Panc1 (cell line): Measurements from ENCODE around the gene ATP6V1B1. TPM values are rescaled to one million over a fixed set of nuclear protein-coding genes. Genes with fewer than 3 reads are reported as not detected.

ENCODE experiments used
- ATAC-seq: fragments of 200-7000 bp; cut with Tn5 transposase; 2 replicates; pipeline ENCODE4 v1.9.1; 2020; ENCODE audit warnings: mild to moderate bottlenecking, moderate library complexity
- BruUV-seq: library from RNA; stranded (reverse); fragments of 400-500 nt; replicated peaks from 2 replicates; lab custom pipeline; 2021; lab: Mats Ljungman, UMichigan
- CTCF ChIA-PET: fragments of 300-600 bp; sonication (Branson Sonifier 250); formaldehyde crosslinking; loops from one replicate; lab custom pipeline; 2022; ENCODE audit warnings: antibody characterized with exemption; lab: Charles Lee
- POLR2A ChIA-PET: fragments of 300-600 bp; sonication (Branson Sonifier 250); formaldehyde crosslinking; loops from one replicate; lab custom pipeline; 2022; ENCODE audit warnings: antibody characterized with exemption; lab: Charles Lee
- DNase-seq: peaks from one replicate; pipeline ENCODE4 v3.0.0-alpha.2; 2010; ENCODE audit warnings: low read depth, low spot score
- H3K27ac ChIP-seq: 2 replicates; pipeline ENCODE4 v1.5.1; 2011; ENCODE audit warnings: mild to moderate bottlenecking, low read length, inconsistent platforms
- H3K27me3 ChIP-seq: fragments of 200-500 bp; sonication (Bioruptor generic); 2 replicates; pipeline ENCODE4 v1.6.0; 2014; ENCODE audit warnings: low read length, inconsistent platforms; ENCODE audit not compliant: control insufficient read depth, insufficient read depth
- H3K36me3 ChIP-seq: fragments of 200-500 bp; sonication (Bioruptor generic); 2 replicates; pipeline ENCODE4 v1.5.1; 2014; ENCODE audit warnings: inconsistent platforms, mild to moderate bottlenecking, low read length, moderate library complexity; ENCODE audit not compliant: control insufficient read depth, insufficient read depth
- H3K4me1 ChIP-seq: 2 replicates; pipeline ENCODE4 v1.5.1; 2011; ENCODE audit warnings: inconsistent platforms, mild to moderate bottlenecking, low read length, moderate library complexity; ENCODE audit not compliant: control insufficient read depth, insufficient read depth
- H3K4me3 ChIP-seq, 2 experiments: 2 replicates each; pipeline ENCODE4 v1.5.1; 2011 to 2012; ENCODE audit warnings: low read depth in 2 of 2, low read length in 2 of 2, mild to moderate bottlenecking in 2 of 2, inconsistent platforms in 1 of 2, moderate library complexity in 1 of 2
- H3K9me3 ChIP-seq: fragments of 200-500 bp; sonication (Bioruptor generic); 2 replicates; pipeline ENCODE4 v1.5.1; 2014; ENCODE audit warnings: low read depth, mild to moderate bottlenecking, inconsistent platforms, low read length, moderate library complexity; ENCODE audit not compliant: control insufficient read depth, insufficient read depth
- POLR2AphosphoS5 ChIP-seq: IDR thresholded peaks from 2 replicates; pipeline ENCODE4 v1.6.1; 2012; ENCODE audit warnings: mild to moderate bottlenecking, low read depth, low read length, moderate library complexity
- SIN3A ChIP-seq: IDR thresholded peaks from 2 replicates; pipeline ENCODE4 v1.6.1; 2012; ENCODE audit warnings: low read depth, mild to moderate bottlenecking, low read length, moderate library complexity, borderline replicate concordance; ENCODE audit not compliant: insufficient read depth
- TCF7L2 ChIP-seq: IDR thresholded peaks from 2 replicates; pipeline ENCODE4 v1.6.1; 2011; ENCODE audit warnings: mild to moderate bottlenecking, low read depth, low read length, inconsistent platforms
- in situ Hi-C: cut with HindIII; loops from 2 replicates; pipeline ENCODE4 v1.10.0; 2016; ENCODE audit warnings: low sequenced_read_pairs, low pct_unique_long_range_greater_than_20kb
- intact Hi-C: fragments of 100-400 bp; cut with micrococcal nuclease; formaldehyde crosslinking; loops from one replicate; pipeline ENCODE4 v1.10.0; 2022; ENCODE audit not compliant: unreplicated experiment
- total RNA-seq: library from RNA; stranded (reverse); gene quantifications from one replicate; pipeline ENCODE4 v1.2.1, GENCODE V29; 2021; ENCODE audit not compliant: unreplicated experiment
- TF ChIP-seq, protein P1 (sequence below), 2 experiments: IDR thresholded peaks; 2 replicates each; pipeline ENCODE4 v1.6.1; 2011 to 2012; ENCODE audit warnings: low read depth in 2 of 2, control low read depth in 1 of 2, low read length in 1 of 2, mild to moderate bottlenecking in 1 of 2, moderate library complexity in 1 of 2; ENCODE audit not compliant: insufficient read depth in 1 of 2
- TF ChIP-seq, protein P2 (sequence below): fragments of 450-650 bp; IDR thresholded peaks from 2 replicates; pipeline ENCODE4 v1.5.1; 2017; ENCODE audit warnings: mild to moderate bottlenecking

Gene ATP6V1B1
- total RNA-seq, 1 experiment from 2014 or later: 0.18 TPM

DNA sequence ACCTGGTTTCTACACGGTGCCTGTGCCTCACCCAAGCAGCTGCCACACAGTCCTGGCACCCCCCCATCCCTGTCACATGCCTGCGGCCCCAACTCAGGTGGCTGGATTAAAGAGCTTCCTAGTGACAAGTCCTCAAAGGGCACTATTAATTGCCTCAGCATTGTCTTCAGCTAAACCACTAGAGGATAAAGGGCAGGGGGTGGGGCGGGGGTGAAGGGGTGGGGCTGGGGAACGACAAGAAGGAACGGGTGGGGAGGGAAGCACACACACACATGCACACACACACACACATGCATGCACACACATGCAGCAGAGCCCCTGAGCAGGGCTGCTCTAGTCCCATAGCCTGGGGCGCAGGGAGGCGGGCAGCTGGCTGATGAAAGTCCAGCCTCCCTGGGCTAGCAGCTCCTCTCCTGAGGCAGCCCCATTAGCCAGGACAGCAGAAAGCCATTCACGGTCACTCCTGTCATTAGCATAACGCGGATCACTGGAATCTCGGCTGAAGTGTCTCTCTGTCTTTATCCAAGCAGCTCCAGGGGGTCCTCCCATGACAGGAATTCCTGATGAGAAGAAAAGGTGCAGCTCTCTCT is 66.4 kb downstream of the ATP6V1B1 start:
- Histone ChIP-seq H3K4me1 (no peaks in the 10 kb centered on the region), H3K36me3 (no peaks in the 10 kb centered on the region; the same call in 1 of the 2 replicates), H3K27me3 (no peaks in the 10 kb centered on the region), H3K9me3 (no peaks in the 10 kb centered on the region), H3K4me3 (no peak overlapping the region), H3K27ac (no peak overlapping the region)
- no peak for TF ChIP-seq POLR2AphosphoS5
- TF ChIP-seq, protein P1, sequence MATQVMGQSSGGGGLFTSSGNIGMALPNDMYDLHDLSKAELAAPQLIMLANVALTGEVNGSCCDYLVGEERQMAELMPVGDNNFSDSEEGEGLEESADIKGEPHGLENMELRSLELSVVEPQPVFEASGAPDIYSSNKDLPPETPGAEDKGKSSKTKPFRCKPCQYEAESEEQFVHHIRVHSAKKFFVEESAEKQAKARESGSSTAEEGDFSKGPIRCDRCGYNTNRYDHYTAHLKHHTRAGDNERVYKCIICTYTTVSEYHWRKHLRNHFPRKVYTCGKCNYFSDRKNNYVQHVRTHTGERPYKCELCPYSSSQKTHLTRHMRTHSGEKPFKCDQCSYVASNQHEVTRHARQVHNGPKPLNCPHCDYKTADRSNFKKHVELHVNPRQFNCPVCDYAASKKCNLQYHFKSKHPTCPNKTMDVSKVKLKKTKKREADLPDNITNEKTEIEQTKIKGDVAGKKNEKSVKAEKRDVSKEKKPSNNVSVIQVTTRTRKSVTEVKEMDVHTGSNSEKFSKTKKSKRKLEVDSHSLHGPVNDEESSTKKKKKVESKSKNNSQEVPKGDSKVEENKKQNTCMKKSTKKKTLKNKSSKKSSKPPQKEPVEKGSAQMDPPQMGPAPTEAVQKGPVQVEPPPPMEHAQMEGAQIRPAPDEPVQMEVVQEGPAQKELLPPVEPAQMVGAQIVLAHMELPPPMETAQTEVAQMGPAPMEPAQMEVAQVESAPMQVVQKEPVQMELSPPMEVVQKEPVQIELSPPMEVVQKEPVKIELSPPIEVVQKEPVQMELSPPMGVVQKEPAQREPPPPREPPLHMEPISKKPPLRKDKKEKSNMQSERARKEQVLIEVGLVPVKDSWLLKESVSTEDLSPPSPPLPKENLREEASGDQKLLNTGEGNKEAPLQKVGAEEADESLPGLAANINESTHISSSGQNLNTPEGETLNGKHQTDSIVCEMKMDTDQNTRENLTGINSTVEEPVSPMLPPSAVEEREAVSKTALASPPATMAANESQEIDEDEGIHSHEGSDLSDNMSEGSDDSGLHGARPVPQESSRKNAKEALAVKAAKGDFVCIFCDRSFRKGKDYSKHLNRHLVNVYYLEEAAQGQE (IDR thresholded peaks at IDR 0.05; ENCODE audit: insufficient read depth in 1 of 2, low read depth in 2 of 2, low read length in 1 of 2): no peak
- TF ChIP-seq, protein P2, sequence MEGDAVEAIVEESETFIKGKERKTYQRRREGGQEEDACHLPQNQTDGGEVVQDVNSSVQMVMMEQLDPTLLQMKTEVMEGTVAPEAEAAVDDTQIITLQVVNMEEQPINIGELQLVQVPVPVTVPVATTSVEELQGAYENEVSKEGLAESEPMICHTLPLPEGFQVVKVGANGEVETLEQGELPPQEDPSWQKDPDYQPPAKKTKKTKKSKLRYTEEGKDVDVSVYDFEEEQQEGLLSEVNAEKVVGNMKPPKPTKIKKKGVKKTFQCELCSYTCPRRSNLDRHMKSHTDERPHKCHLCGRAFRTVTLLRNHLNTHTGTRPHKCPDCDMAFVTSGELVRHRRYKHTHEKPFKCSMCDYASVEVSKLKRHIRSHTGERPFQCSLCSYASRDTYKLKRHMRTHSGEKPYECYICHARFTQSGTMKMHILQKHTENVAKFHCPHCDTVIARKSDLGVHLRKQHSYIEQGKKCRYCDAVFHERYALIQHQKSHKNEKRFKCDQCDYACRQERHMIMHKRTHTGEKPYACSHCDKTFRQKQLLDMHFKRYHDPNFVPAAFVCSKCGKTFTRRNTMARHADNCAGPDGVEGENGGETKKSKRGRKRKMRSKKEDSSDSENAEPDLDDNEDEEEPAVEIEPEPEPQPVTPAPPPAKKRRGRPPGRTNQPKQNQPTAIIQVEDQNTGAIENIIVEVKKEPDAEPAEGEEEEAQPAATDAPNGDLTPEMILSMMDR: no peak
- no peak for TF ChIP-seq TCF7L2
- TF ChIP-seq SIN3A: no peak
- intact Hi-C loops: no loop called here
- in situ Hi-C loops: no loop called here
- DNase-seq: no peak
- ChIA-PET CTCF (interaction anchor here (1.1 kb wide), 1 partner anchor 98 kb away, joined by 5 read pairs; no protein-coding TSS in a partner anchor), POLR2A (no interaction called here)
- no peak for ATAC-seq
- no TSS peak for BruUV-seq

DNA sequence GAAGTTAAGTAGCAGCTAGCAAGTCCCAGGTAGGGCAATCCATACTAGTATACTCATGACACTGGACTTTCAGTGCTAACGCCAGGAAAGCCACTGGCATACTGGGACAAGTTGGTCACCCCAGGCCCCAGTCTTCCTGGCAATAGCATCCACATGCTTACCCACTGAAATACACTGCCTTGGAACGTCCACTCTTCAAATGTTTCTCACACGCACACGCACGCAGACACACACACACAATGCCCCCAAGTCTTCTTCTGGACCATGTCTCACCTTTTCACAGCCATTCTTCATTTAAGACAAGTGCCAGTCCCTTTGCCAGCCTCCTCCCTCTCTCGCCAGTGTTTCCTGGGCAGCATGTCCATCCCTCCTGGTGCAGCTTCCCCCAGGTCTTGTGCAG is 67.7 kb downstream of the ATP6V1B1 start:
- ChIA-PET CTCF (interaction anchor here (0.7 kb wide), 1 partner anchor 64 kb away, joined by 3 read pairs; no protein-coding TSS in a partner anchor), POLR2A (no interaction called here)
- in situ Hi-C loops (no loop called here), intact Hi-C loops (no loop called here)
- no peaks in the 10 kb centered on the region; the same call in 1 of the 2 replicates for H3K36me3 ChIP-seq
- no TSS peak for BruUV-seq
- H3K27me3 ChIP-seq: no peaks in the 10 kb centered on the region
- DNase-seq: no peak
- H3K4me3 ChIP-seq: no peak overlapping the region
- no peak overlapping the region for H3K27ac ChIP-seq
- ATAC-seq: no peak
- no peaks in the 10 kb centered on the region for H3K4me1 ChIP-seq
- no peak for TF ChIP-seq TCF7L2
- TF ChIP-seq, protein P1 (IDR thresholded peaks at IDR 0.05; ENCODE audit: insufficient read depth in 1 of 2, low read depth in 2 of 2, low read length in 1 of 2): no peak
- TF ChIP-seq, protein P2: no peak
- TF ChIP-seq SIN3A: no peak
- no peak for TF ChIP-seq POLR2AphosphoS5
- no peaks in the 10 kb centered on the region for H3K9me3 ChIP-seq
